ENCODE data around the gene RELN. TPM values are rescaled to one million over a fixed set of nuclear protein-coding genes. Genes with fewer than 3 reads are reported as not detected.

RELN gene
- total and polyA plus RNA-seq, 8 donors = 0.08 to 1.4 (median 0.64) TPM

GRCh38 chr7:103695521-103695920 is 293.9 kb downstream of the RELN start:
- no peak for TF ChIP-seq CTCF (IDR thresholded peaks at IDR 0.05)

DNA sequence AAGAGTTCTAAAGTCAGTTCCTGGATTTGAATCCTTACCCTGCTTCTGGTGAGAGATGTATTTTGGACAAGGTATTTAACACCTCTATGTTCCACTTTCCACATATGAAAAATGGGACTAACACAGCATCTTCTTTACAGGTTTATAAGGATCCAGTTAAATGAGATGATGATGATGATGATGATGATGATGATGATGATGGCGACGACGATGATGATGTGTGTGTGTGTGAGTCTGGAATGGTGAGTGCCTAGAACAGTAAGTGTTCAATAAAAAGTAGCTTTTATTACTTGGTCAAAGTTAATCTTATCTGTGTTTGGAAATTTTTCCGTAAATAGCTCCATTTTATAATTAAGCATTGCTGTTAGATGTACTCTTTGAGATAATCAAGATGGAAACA is 295.2 kb downstream of the RELN start:
- intact Hi-C loops (cut with DNase I) = no loop called here
- H3K9me3 ChIP-seq = no peaks in the 10 kb centered on the region
- ATAC-seq (no peak), DNase-seq (no peak), FAIRE-seq (no peak)
- no peak overlapping the region for H3K4me3 ChIP-seq
- no peak for TF ChIP-seq CTCF (IDR thresholded peaks at IDR 0.05)
- H3K27me3 ChIP-seq = no peaks in the 10 kb centered on the region
- H3K4me1 ChIP-seq = no peaks in the 10 kb centered on the region
- WGBS, 2 donors = 76 to 91% methylated on average over 4 of the region's 4 CpGs
- H3K27ac ChIP-seq = no peak overlapping the region
- no peaks in the 10 kb centered on the region for H3K36me3 ChIP-seq

More at GRCh38 chr7:103695521-103695920, 293.9 kb downstream of the RELN start:
- H3K27me3 ChIP-seq = no peaks in the 10 kb centered on the region
- intact Hi-C loops (cut with DNase I) = no loop called here
- no peak overlapping the region for H3K27ac ChIP-seq
- no peak overlapping the region for H3K4me3 ChIP-seq
- 68 to 79% methylated on average over 4 of the region's 4 CpGs for WGBS, 2 donors
- ATAC-seq (no peak), FAIRE-seq (no peak), DNase-seq (no peak)
- no peaks in the 10 kb centered on the region for H3K4me1 ChIP-seq
- no peaks in the 10 kb centered on the region for H3K9me3 ChIP-seq
- no peaks in the 10 kb centered on the region for H3K36me3 ChIP-seq

DNA sequence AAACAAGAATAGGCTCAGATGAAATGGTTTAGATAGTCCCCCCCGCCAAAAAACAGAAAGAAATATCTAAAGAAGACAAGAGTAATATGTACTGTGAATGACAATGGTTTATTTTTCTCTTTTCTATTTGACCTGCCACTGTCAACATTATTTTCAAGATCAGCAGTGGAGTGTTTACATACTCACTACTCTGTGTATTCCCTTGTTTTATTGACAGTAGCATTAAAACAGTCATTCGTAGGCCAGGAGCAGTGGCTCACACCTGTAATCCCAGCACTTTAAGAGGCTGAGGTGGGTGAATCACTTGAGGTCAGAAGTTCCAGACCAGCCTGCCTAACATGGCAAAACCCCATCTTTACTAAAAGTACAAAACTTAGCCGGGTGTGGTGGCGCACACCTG is 298.2 kb downstream of the RELN start:
- Histone ChIP-seq H3K27ac (no peak overlapping the region), H3K36me3 (no peaks in the 10 kb centered on the region), H3K27me3 (peaks cover 0 to 4% (median 0%) of the 10 kb centered on the region in 4 donors), H3K4me1 (no peaks in the 10 kb centered on the region), H3K9me3 (no peaks in the 10 kb centered on the region), H3K4me3 (no peak overlapping the region)
- 78 to 85% methylated on average over 4 of the region's 4 CpGs for WGBS, 2 donors
- intact Hi-C loops (cut with DNase I) = no loop called here
- ATAC-seq (no peak), DNase-seq (no peak), FAIRE-seq (no peak)
- no peak for TF ChIP-seq CTCF (IDR thresholded peaks at IDR 0.05)

GRCh38 chr7:103690242-103690974 is 299.1 kb downstream of the RELN start:
- Histone ChIP-seq H3K4me1 (no peaks in the 10 kb centered on the region), H3K27me3 (peaks cover 0 to 4% (median 0%) of the 10 kb centered on the region in 4 donors), H3K36me3 (no peaks in the 10 kb centered on the region), H3K27ac (no peak overlapping the region), H3K9me3 (no peaks in the 10 kb centered on the region), H3K4me3 (no peak overlapping the region)
- WGBS, 2 donors = 58 to 64% methylated on average over 6 of the region's 6 CpGs
- DNase-seq (no peak), ATAC-seq (no peak), FAIRE-seq (no peak)
- no peak for TF ChIP-seq CTCF (IDR thresholded peaks at IDR 0.05)
- intact Hi-C loops (cut with DNase I) = no loop called here

DNA sequence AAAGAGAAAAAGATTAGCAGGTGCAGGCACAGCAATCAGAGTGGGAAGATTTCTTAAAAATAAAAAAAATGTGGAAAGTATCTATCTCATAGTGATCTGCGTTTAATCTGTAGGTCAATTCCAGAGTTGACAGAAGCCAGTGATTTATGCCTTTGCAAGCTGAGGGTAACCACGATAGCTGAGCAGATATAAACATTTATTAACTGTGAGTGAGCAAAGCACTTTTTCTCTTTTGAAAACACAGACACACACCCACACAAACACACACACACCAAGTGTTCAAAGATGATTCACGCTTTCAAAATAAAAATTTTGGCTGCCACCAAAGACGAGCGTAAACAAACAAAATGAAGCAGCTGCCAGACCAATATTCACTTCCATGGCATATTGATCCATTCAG is 300.2 kb downstream of the RELN start:
- intact Hi-C loops (cut with DNase I) = no loop called here
- H3K4me3 ChIP-seq = no peak overlapping the region
- ATAC-seq (no peak), FAIRE-seq (no peak), DNase-seq (no peak)
- no peak overlapping the region for H3K27ac ChIP-seq
- peaks cover 0 to 4% (median 0%) of the 10 kb centered on the region in 4 donors for H3K27me3 ChIP-seq
- 22% methylated on average over 5 of the region's 5 CpGs for WGBS, 2 donors
- TF ChIP-seq CTCF (IDR thresholded peaks at IDR 0.05) = no peak
- no peaks in the 10 kb centered on the region for H3K4me1 ChIP-seq
- H3K9me3 ChIP-seq = no peaks in the 10 kb centered on the region
- no peaks in the 10 kb centered on the region for H3K36me3 ChIP-seq

Measured in pancreas (tissue), 10 donors.